HepG2 (cell line): ENCODE results near the gene EIF1AD. TPM values are rescaled to one million over a fixed set of nuclear protein-coding genes. Genes with fewer than 3 reads are reported as not detected.

Source experiments
- DMTF1 ChIP-seq: sonication (generic); formaldehyde crosslinking; IDR thresholded peaks from 2 replicates; pipeline ENCODE4 v1.4.0; 2020; ENCODE audit warnings: mild to moderate bottlenecking, missing genetic modification reagents
- FOXJ3 ChIP-seq: sonication (generic); formaldehyde crosslinking; IDR thresholded peaks from 2 replicates; pipeline ENCODE4 v1.4.0; 2020; ENCODE audit warnings: missing genetic modification reagents, mild to moderate bottlenecking, borderline replicate concordance
- HDAC2 ChIP-seq: sonication (generic); formaldehyde crosslinking; IDR thresholded peaks from 2 replicates; pipeline ENCODE4 v1.4.0; 2020; ENCODE audit warnings: missing genetic modification reagents
- HIVEP1 ChIP-seq: sonication (generic); formaldehyde crosslinking; IDR thresholded peaks from 2 replicates; pipeline ENCODE4 v1.4.0; 2020; ENCODE audit warnings: mild to moderate bottlenecking, missing genetic modification reagents
- MBNL3 ChIP-seq: fragments of 250-450 bp; sonication (Bioruptor Pico); conservative IDR thresholded peaks from 2 replicates; pipeline ENCODE4 v1.8.0; 2022; ENCODE audit warnings: mild to moderate bottlenecking, inconsistent platforms
- RFXANK ChIP-seq: IDR thresholded peaks from 2 replicates; pipeline ENCODE4 v1.6.1; 2016
- SMARCC2 ChIP-seq: fragments of 450-650 bp; IDR thresholded peaks from 2 replicates; pipeline ENCODE4 v1.6.1; 2017; ENCODE audit warnings: antibody characterized with exemption, mild to moderate bottlenecking
- SNAPC2 ChIP-seq: sonication (generic); formaldehyde crosslinking; IDR thresholded peaks from 2 replicates; pipeline ENCODE4 v1.8.1; 2022; ENCODE audit warnings: mild to moderate bottlenecking, missing genetic modification reagents
- TBX3 ChIP-seq: fragments of 450-650 bp; IDR thresholded peaks from 2 replicates; pipeline ENCODE4 v1.6.1; 2017; ENCODE audit warnings: antibody characterized with exemption, mild to moderate bottlenecking, inconsistent platforms, borderline replicate concordance
- WIZ ChIP-seq: sonication (generic); formaldehyde crosslinking; IDR thresholded peaks from 2 replicates; pipeline ENCODE4 v1.5.1; 2020; ENCODE audit warnings: mild to moderate bottlenecking, missing genetic modification reagents
- ZFP36L2 ChIP-seq: sonication (generic); formaldehyde crosslinking; IDR thresholded peaks from 2 replicates; pipeline ENCODE4 v1.4.0; 2020; ENCODE audit warnings: missing genetic modification reagents
- ZGPAT ChIP-seq: IDR thresholded peaks from 2 replicates; pipeline ENCODE4 v1.6.1; 2016; ENCODE audit warnings: mild to moderate bottlenecking
- ZNF256 ChIP-seq: sonication (generic); formaldehyde crosslinking; conservative IDR thresholded peaks from 2 replicates; pipeline ENCODE4 v1.4.0; 2020; ENCODE audit warnings: missing genetic modification reagents
- ZNF33A ChIP-seq: sonication (generic); formaldehyde crosslinking; IDR thresholded peaks from 2 replicates; pipeline ENCODE4 v1.5.1; 2020; ENCODE audit warnings: missing genetic modification reagents, mild to moderate bottlenecking, moderate library complexity, borderline replicate concordance
- ZNF691 ChIP-seq: sonication (generic); formaldehyde crosslinking; IDR thresholded peaks from 2 replicates; pipeline ENCODE4 v1.4.0; 2020; ENCODE audit warnings: missing genetic modification reagents, low read depth, mild to moderate bottlenecking, borderline replicate concordance
- ZNF737 ChIP-seq: sonication (generic); formaldehyde crosslinking; IDR thresholded peaks from 2 replicates; pipeline ENCODE4 v1.5.0; 2020; ENCODE audit warnings: missing genetic modification reagents, mild to moderate bottlenecking, borderline replicate concordance
- ZNF761 ChIP-seq: sonication (generic); formaldehyde crosslinking; conservative IDR thresholded peaks from 2 replicates; pipeline ENCODE4 v1.4.0; 2020; ENCODE audit warnings: mild to moderate bottlenecking, missing genetic modification reagents
- ZNF781 ChIP-seq: sonication (generic); formaldehyde crosslinking; IDR thresholded peaks from 2 replicates; pipeline ENCODE4 v1.5.1; 2020; ENCODE audit warnings: borderline replicate concordance, mild to moderate bottlenecking, missing genetic modification reagents; ENCODE audit errors: not compliant biosample characterization
- ZSCAN21 ChIP-seq: sonication (generic); formaldehyde crosslinking; IDR thresholded peaks from 2 replicates; pipeline ENCODE4 v1.8.0; 2022; ENCODE audit warnings: mild to moderate bottlenecking, missing genetic modification reagents, moderate library complexity, borderline replicate concordance
- polyA plus RNA-seq, 8 experiments: library from polyadenylated mRNA; depleted of rRNA in 3 of 8; stranded (reverse) in 7 of 8; unstranded in 1 of 8; fragments of >200 nt; fragmentation: Illumina TruSeq in 4 of 8; extraction: Trizol in 4 of 8; gene quantifications; 2 replicates each; pipeline versions ENCODE4 v1.2.1 to v1.2.3, GENCODE V29; 2011 to 2016; ENCODE audit warnings: low read depth in 4 of 8, missing spikeins in 1 of 8, mixed read lengths in 1 of 8; ENCODE audit not compliant: insufficient read depth in 1 of 8
- total RNA-seq, 5 experiments: library from RNA; depleted of rRNA; stranded (reverse); fragments of >200 nt; fragmentation: Illumina TruSeq; extraction: Trizol; gene quantifications; 2 replicates each; pipeline ENCODE4 v1.2.3, GENCODE V29; 2016; ENCODE audit warnings: low read depth in 1 of 5
- TF ChIP-seq, protein P1 (sequence below): IDR thresholded peaks from 2 replicates; pipeline ENCODE4 v1.6.1; 2016; ENCODE audit warnings: low read depth, control low read depth
- TF ChIP-seq, protein P2 (sequence below): sonication (generic); formaldehyde crosslinking; IDR thresholded peaks from 2 replicates; pipeline ENCODE4 v1.8.1; 2023; ENCODE audit warnings: mild to moderate bottlenecking, missing genetic modification reagents
- TF ChIP-seq, protein P3 (sequence below): IDR thresholded peaks from 2 replicates; pipeline ENCODE4 v1.6.1; 2016; ENCODE audit warnings: missing genetic modification reagents, missing compliant biosample characterization
- TF ChIP-seq, protein P4 (sequence below): sonication (generic); formaldehyde crosslinking; IDR thresholded peaks from 2 replicates; pipeline ENCODE4 v1.8.1; 2023; ENCODE audit warnings: mild to moderate bottlenecking, missing genetic modification reagents, borderline replicate concordance

Gene EIF1AD
- total and polyA plus RNA-seq, 2 of the 13 experiments (the other 11 are each of a cell fraction or from before 2014, with no cell fraction given) = 18.2 to 30.8 TPM

DNA sequence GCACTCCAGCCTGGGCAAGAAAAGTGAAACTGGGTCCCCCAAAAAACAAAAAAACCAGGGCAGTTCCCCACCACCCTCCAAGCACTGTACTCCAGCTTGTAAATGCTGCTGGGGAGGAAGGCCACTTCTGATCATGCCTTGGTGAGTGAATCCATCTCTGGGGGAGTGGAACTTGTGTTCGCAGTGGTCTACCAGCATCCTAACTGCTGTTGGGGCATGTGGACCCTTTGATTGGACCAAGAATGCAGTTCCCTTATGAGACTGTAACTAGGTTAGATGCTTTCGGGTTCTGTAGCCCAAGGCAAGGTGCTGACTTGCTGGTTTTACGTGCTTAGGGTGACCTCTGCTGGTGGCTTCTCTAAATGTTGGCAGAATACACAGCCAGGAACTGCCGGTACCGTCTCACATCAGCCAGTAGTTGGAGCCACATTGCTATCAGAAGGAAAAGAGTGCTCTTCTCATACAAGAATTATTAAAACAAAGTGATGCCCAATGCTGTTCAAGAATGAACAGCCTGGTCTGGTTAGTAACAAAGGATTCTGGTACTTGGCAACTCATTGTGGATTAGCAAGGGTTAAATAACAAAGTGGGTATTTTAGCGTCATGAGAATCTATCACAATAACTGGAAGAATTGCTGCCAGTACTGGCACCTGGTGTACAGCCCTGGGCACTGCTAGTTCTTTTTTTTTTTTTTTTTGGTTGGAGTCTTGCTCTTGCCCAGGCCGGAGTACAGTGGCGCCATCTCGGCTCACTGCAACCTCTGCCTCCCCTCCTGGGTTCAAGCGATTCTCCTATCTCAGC is 13.0 kb downstream of the EIF1AD start (continued):
- TF ChIP-seq, protein P1, sequence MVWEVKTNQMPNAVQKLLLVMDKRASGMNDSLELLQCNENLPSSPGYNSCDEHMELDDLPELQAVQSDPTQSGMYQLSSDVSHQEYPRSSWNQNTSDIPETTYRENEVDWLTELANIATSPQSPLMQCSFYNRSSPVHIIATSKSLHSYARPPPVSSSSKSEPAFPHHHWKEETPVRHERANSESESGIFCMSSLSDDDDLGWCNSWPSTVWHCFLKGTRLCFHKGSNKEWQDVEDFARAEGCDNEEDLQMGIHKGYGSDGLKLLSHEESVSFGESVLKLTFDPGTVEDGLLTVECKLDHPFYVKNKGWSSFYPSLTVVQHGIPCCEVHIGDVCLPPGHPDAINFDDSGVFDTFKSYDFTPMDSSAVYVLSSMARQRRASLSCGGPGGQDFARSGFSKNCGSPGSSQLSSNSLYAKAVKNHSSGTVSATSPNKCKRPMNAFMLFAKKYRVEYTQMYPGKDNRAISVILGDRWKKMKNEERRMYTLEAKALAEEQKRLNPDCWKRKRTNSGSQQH (CRISPR knock-in tag) = no peak
- TF ChIP-seq, protein P2, sequence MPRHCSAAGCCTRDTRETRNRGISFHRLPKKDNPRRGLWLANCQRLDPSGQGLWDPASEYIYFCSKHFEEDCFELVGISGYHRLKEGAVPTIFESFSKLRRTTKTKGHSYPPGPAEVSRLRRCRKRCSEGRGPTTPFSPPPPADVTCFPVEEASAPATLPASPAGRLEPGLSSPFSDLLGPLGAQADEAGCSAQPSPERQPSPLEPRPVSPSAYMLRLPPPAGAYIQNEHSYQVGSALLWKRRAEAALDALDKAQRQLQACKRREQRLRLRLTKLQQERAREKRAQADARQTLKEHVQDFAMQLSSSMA (CRISPR knock-in tag) = no peak
- TF ChIP-seq DMTF1 (no peak), WIZ (no peak), ZFP36L2 (CRISPR knock-in tag) (no peak), ZGPAT (CRISPR knock-in tag) (peak; percentile 42; the same call in 1 of the 2 replicates), ZNF781 (CRISPR knock-in tag) (no peak), HDAC2 (CRISPR knock-in tag) (no peak), ZSCAN21 (CRISPR knock-in tag) (no peak), ZNF691 (CRISPR knock-in tag) (no peak), RFXANK (no peak), SMARCC2 (no peak), TBX3 (no peak), ZNF737 (CRISPR knock-in tag) (no peak), SNAPC2 (no peak), MBNL3 (no peak), ZNF33A (CRISPR knock-in tag) (no peak), ZNF761 (CRISPR knock-in tag) (no peak), ZNF256 (CRISPR knock-in tag) (no peak), FOXJ3 (no peak), HIVEP1 (CRISPR knock-in tag) (no peak)
- TF ChIP-seq, protein P3, sequence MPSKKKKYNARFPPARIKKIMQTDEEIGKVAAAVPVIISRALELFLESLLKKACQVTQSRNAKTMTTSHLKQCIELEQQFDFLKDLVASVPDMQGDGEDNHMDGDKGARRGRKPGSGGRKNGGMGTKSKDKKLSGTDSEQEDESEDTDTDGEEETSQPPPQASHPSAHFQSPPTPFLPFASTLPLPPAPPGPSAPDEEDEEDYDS (CRISPR knock-in tag) = no peak
- TF ChIP-seq, protein P4, sequence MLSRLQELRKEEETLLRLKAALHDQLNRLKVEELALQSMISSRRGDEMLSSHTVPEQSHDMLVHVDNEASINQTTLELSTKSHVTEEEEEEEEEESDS (CRISPR knock-in tag) = no peak
